ENCODE data around the gene ZNF117.
"Not testable (repeated sequence)": the region's sequence is repeated elsewhere in the genome, so short reads cannot be mapped to it uniquely, and the experiment has no call there.

ZNF117 gene

GRCh38 chr7:64928252-64929187 is 62.3 kb downstream of the ZNF117 start:
- not testable (repeated sequence) for FAIRE-seq; DNase-seq (ENCODE audit: low spot score)
